Epidermal melanocyte (primary cell): ENCODE measurements around the gene PROSER2.

Experiments used
- DNase-seq: peaks from one replicate; pipeline ENCODE4 v3.0.0; 2011; ENCODE audit warnings: low spot score; ENCODE audit not compliant: insufficient read length

Gene PROSER2

GRCh38 chr10:11823122-11823988, at the start of gene PROSER2:
Gene PROSER2, plus strand, starts transcription at chr10:11823356. Its CDS starts 28,722 bp downstream, at chr10:11852078.
- DNase-seq: no peak

- no peak for DNase-seq
Measured at GRCh38 chr10:11773761-11774441, 49.3 kb upstream of the PROSER2 start.

GRCh38 chr10:11775412-11775811, 47.7 kb upstream of the PROSER2 start:
- no peak for DNase-seq

- no peak for DNase-seq
Measured at GRCh38 chr10:11776080-11776479, 47.1 kb upstream of the PROSER2 start.

- DNase-seq: no peak
Measured at GRCh38 chr10:11781114-11781513, 42.0 kb upstream of the PROSER2 start.

- peak; percentile 57 for DNase-seq
Measured at GRCh38 chr10:11782793-11783557, 40.2 kb upstream of the PROSER2 start.

GRCh38 chr10:11783558-11783865, 39.6 kb upstream of the PROSER2 start:
- no peak for DNase-seq

GRCh38 chr10:11787374-11787773, 35.8 kb upstream of the PROSER2 start:
- DNase-seq: no peak

GRCh38 chr10:11787846-11788245, 35.3 kb upstream of the PROSER2 start:
- DNase-seq: no peak

- no peak for DNase-seq
Measured at GRCh38 chr10:11789306-11789705, 33.9 kb upstream of the PROSER2 start.

GRCh38 chr10:11789956-11790355, 33.2 kb upstream of the PROSER2 start:
- DNase-seq: no peak

- DNase-seq: no peak
Measured at GRCh38 chr10:11793762-11794479, 29.2 kb upstream of the PROSER2 start.

GRCh38 chr10:11794566-11794965, 28.6 kb upstream of the PROSER2 start:
- DNase-seq: no peak

GRCh38 chr10:11795101-11795920, 27.8 kb upstream of the PROSER2 start:
- no peak for DNase-seq

GRCh38 chr10:11796474-11796873, 26.7 kb upstream of the PROSER2 start:
- no peak for DNase-seq

GRCh38 chr10:11797281-11797680, 25.9 kb upstream of the PROSER2 start:
- no peak for DNase-seq

- no peak for DNase-seq
Measured at GRCh38 chr10:11797847-11798633, 25.1 kb upstream of the PROSER2 start.

- no peak for DNase-seq
Measured at GRCh38 chr10:11798845-11799735, 24.1 kb upstream of the PROSER2 start.

GRCh38 chr10:11799736-11800080, 23.4 kb upstream of the PROSER2 start:
- no peak for DNase-seq
